ENCODE data around the gene RD3L. TPM values are rescaled to one million over a fixed set of nuclear protein-coding genes. Genes with fewer than 3 reads are reported as not detected.
"Not testable (repeated sequence)": the region's sequence is repeated elsewhere in the genome, so short reads cannot be mapped to it uniquely, and the experiment has no call there.

The RD3L gene
- total RNA-seq (2014; rRNA removed; shearing (Covaris generic)) = not detected in 2 replicates
- not detected in 2 replicates for polyA plus RNA-seq (2015; cell fraction: cytosol; rRNA removed)
- polyA plus RNA-seq (2015; cell fraction: nucleus; rRNA removed) = not detected in 2 replicates

DNA sequence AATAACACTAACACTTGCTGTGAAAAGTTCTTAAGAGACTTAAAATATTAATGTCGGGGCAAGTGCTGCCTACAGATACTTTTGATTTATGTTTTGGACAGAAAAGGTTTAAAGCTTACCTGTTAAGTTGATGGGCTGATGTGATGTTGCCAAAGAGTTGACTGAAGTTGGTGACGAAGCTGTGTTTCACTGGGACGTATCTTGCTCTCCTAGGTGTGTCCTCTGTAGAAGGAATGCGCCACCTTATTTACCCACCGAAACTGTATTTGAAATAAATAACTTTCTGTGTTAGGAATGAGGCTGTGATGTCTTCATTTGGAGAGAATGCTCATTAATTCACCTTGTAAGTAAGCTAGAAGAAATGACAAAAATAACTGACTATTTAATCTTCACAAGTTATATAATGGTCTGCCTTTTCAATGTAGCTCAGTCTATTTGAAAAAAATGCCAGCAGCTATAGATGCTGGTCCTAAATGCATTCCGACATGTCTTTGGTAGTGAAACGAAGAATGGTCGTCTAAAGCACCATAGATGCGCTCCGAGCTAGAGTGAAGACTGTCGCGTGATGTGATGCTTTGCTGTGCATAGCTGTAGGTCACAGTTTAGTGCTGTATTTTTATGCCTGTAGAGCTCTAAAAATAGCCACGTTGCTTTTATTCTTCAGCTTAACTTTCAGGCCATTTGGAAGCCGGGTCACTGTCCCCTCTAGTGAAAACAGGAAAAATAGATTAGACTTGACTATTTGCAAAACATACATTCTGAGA, at the start of gene RD3L:
TSS of gene RD3L (minus strand) at position 557 of the 764 bp plus-strand sequence. CDS start 834 bp downstream, outside the sequence.
- in situ Hi-C loops (cut with HindIII; ENCODE audit: low pct_unique_long_range_greater_than_20kb, low sequenced_read_pairs) = loop anchor here (25.0 kb wide), 2 partner anchors 95 to 130 kb away; no protein-coding TSS in a partner anchor
- DNase-seq (ENCODE audit: low read depth, low spot score) = no peak

DNA sequence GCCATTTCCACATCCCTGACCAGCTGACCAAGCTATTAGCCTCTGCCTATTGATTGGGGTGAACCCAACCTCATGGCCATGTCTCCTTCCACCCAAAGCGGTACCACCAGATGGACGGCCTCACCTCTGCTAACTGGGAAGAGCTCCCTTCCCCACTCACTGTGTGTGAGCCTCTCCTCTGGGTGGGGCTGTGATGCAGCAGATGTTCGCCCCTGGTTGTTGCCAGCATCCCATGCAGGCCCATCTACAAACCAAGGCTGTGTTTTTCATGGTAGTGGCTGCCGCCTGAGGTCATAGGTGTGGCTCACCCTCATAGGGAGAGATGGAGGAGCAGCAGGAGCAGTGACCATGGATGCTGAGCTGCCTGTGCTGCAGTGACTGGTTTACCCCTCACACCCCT, 47.6 kb upstream of the RD3L start:
- DNase-seq (ENCODE audit: low read depth, low spot score) = no peak
- in situ Hi-C loops (cut with HindIII; ENCODE audit: low pct_unique_long_range_greater_than_20kb, low sequenced_read_pairs) = no loop called here

DNA sequence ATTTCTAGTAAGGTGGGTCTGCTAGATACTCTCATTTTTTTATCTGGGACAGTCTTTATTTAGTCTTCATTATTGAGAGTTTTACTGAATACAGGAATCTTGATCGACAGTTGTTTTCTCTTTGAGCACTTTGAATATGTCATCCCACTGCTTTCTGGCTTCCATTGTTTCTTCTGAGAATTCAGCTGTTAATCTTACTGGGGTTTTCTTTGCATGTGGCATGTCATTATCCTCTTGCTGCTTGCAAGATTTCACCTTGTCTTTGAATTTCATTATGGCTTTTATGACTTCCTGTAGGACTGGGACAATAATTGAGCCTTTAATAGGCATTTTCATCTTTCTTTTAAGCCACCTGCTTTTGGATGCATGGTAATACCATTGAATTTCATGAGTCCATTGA, 46.7 kb upstream of the RD3L start:
- no peak for DNase-seq (ENCODE audit: low read depth, low spot score)
- in situ Hi-C loops (cut with HindIII; ENCODE audit: low pct_unique_long_range_greater_than_20kb, low sequenced_read_pairs) = no loop called here

DNA sequence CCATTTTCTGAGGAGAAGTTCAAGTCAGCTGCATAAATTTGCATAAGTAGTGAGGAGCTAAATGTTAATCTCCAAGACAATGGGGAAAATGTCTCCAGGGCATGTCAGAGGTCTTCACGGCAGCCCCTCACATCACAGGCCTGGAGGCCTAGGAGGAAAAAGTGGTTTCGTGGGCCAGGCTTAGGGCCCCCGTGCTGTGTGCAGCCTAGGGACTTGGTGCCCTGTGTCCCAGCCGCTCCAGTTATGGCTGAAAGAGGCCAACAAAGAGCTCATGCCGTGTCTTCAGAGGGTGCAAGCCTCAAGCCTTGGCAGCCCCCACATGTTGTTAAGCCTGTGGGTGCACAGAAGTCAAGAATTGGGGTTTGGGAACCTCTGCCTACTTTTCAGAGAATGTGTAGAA, 41.9 kb upstream of the RD3L start:
- DNase-seq (ENCODE audit: low read depth, low spot score) = no peak
- in situ Hi-C loops (cut with HindIII; ENCODE audit: low pct_unique_long_range_greater_than_20kb, low sequenced_read_pairs) = no loop called here

DNA sequence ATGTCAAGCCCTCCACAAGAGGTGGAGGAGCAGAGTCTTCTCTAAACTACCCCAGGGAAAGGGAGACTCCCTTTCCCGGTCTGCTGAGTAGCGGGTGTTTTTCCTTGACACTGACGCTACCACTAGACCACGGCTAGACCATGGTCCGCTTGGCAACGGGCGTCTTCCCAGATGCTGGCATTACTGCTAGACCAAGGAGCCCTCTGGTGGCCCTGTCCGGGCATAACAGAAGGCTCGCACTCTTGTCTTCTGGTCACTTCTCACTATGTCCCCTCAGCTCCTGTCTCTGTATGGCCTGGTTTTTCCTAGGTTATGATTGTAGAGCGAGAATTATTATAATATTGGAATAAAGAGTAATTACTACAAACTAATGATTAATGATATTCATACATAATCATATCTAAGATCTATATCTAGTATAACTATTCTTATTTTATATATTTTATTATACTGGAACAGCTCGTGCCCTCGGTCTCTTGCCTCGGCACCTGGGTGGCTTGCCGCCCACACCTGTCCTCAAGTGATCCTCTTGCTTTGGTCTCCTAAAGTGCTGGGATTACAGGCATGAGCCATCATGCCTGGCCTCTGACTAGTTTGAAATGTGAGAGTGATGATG, 38.4 kb upstream of the RD3L start:
- peak; percentile 56 for DNase-seq (ENCODE audit: low read depth, low spot score)
- in situ Hi-C loops (cut with HindIII; ENCODE audit: low pct_unique_long_range_greater_than_20kb, low sequenced_read_pairs) = not testable (repeated sequence)

DNA sequence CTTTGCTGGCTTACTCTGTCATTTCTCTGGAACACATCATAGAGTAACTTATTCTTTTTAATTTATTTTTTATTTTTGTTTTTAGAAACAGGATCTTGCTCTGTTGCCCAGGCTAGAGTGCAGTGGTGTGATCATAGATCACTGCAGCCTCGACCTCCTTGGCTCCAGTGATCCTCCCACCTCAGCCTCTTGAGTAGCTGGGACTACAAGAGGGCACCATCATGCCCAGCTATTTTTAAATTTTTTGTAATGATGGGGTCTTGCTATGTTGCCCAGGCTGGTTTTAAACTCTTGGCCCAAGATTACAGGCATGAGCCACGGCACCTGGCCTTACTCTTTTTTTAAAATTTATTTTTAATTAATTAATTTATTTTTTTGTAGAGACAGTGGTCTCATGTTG, 32.2 kb upstream of the RD3L start:
- DNase-seq (ENCODE audit: low read depth, low spot score) = no peak
- in situ Hi-C loops (cut with HindIII; ENCODE audit: low pct_unique_long_range_greater_than_20kb, low sequenced_read_pairs) = no loop called here

DNA sequence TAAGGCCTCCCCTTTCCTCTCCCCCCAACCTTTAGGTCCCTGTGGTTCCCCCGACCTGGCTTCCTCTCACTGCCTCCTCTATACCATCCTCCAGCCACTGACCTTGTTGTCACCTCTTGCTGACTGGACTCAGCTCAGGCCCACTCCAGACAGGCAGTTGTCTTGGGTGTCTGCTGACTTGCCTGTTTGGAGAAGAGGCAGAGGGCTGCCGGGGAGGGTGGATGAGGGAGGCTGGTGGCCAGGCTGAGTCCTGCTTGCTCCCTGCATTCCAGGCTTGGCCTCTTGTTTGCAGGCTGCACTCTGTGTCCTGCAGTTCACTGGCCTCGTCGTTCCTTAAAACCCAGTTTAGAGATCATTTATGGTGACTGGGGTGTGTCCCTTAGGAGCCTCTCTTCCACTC, 31.0 kb upstream of the RD3L start:
- no peak for DNase-seq (ENCODE audit: low read depth, low spot score)
- in situ Hi-C loops (cut with HindIII; ENCODE audit: low pct_unique_long_range_greater_than_20kb, low sequenced_read_pairs) = no loop called here

GRCh38 chr14:103969961-103970360, 27.6 kb upstream of the RD3L start:
- in situ Hi-C loops (cut with HindIII; ENCODE audit: low pct_unique_long_range_greater_than_20kb, low sequenced_read_pairs) = no loop called here
- DNase-seq (ENCODE audit: low read depth, low spot score) = no peak

DNA sequence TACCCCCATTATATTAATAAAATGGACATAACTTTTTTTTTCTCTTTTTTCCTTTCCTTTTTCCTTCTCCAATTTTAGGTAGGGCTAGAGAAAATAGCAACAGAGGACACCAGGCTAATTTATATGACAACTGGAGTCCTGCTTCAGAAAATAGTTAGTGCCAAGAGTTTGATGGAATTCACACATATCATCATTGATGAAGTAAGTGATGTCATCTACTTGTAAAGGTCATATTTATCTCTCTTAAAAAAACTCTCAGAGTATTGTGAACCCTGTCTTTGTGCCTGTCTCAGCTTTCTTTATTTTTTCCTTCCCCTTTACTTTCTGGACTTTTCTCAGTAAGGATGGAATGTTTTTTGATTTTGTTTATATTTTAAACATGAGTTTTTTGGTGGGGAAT, 24.3 kb upstream of the RD3L start:
- in situ Hi-C loops (cut with HindIII; ENCODE audit: low pct_unique_long_range_greater_than_20kb, low sequenced_read_pairs) = no loop called here
- no peak for DNase-seq (ENCODE audit: low read depth, low spot score)

DNA sequence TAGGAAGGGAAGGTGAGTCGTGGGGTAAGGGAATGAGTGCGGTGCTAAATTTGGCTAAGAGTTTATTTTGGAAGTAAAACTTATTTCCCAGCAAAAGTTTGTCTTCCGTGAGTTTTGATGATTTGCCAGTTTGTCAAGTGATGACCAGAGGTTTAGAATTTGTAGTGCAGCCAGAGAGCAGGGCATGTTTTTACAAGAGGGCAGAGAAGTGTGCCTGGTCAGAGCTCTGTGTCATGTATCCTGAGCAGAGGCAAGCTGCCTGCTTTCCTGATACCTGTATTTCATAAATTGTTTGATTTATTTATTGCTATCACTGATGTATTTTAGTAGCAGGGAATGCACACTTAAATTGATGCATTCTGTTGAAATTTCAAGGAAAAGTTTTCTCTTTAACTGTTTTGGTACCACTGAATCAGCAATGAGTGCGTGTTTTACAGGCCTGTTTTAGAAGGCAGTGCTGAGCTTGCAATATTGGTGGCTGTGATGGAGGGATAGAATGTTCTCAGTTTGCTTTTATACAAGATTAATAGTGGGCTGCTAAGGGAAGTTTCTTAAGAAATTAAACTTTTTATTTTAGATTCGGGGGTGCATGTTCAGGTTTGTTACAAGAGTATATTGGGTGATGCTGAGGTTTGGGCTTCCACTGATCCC, 19.7 kb upstream of the RD3L start:
- in situ Hi-C loops (cut with HindIII; ENCODE audit: low pct_unique_long_range_greater_than_20kb, low sequenced_read_pairs) = no loop called here
- DNase-seq (ENCODE audit: low read depth, low spot score) = no peak

DNA sequence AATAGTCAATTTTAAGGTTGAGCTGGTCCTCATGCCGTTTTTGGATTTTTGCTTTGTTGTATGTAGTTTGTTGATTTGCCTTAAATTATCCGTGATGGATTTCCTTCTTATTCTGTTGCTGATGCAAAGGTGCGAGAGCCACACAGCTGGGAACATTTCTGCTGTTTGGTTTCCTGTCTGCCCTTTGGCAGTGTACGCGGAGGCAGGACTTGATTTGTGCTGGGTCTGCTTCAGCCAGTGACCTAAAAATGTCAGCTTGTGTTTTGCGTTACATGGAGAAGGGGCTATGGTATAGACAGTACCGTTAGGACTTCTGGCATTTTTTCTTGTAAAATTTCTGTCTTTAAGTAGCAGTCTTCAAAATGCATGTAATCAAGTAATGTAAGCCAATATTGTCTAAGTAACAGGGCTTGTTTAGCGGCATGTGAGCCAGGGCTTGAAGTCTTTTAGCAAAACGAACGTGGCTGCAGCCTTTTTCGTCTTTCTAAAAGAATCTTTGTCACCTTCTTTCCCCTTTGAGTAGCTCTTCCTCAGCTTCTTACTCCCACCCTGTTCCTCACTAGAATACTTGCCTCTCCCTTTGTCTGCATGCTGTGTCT, 18.2 kb upstream of the RD3L start:
- DNase-seq (ENCODE audit: low read depth, low spot score) = no peak
- in situ Hi-C loops (cut with HindIII; ENCODE audit: low pct_unique_long_range_greater_than_20kb, low sequenced_read_pairs) = no loop called here

DNA sequence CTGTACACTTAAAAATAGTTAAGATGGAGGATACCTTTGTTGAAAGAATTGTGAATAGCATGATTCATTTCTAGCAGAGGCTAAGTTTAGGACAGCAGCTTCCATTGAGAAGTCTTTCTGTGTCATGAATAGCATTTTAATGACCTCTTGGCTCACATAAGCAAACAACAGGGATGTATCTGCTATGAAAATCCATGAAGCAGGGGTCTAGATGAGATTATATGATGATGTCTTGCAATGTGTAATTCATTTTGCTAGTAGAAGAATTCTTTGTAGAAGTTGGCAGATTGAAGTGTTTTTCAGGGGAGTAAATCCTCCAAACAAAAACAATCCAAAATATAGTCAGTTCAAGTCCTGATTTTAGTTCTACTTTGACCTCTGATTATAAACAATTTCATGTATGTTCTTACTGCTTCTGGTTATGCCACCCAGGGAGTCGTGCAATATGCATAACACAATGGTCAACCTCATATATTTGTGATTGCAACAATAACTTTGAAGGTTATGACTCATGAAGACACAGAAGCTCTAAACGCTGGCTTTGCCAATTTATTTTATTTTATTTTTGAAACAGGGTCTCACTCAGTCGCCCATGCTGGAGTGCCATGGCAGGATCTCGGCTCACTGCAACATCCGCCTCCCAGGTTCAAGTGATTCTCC, 6.9 kb upstream of the RD3L start:
- in situ Hi-C loops (cut with HindIII; ENCODE audit: low pct_unique_long_range_greater_than_20kb, low sequenced_read_pairs) = loop anchor here (25.0 kb wide), 2 partner anchors 88 to 137 kb away; no protein-coding TSS in a partner anchor
- DNase-seq (ENCODE audit: low read depth, low spot score) = peak; percentile 56

- in situ Hi-C loops (cut with HindIII; ENCODE audit: low pct_unique_long_range_greater_than_20kb, low sequenced_read_pairs) = loop anchor here (25.0 kb wide), 2 partner anchors 89 to 136 kb away; no protein-coding TSS in a partner anchor
- no peak for DNase-seq (ENCODE audit: low read depth, low spot score)
Measured at GRCh38 chr14:103948442-103948841, 6.1 kb upstream of the RD3L start.

DNA sequence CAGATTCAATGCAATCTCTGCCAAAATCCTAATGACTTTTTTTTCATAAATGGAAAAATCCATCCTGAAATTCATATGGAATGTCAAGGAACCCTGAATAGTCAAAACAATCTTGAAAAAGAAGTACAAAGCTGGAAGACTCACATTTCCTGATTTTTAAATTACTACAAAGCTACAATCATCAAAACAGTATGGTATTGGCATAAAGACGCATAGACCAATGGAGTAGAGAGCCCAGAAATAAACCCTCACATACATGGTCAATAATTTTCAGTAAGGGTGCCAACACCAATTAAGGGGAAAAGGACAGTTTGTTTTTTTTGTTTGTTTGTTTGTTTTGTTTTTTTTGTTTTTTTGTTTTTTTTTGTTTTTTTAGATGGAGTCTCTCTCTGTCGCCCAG, 4.6 kb upstream of the RD3L start:
- in situ Hi-C loops (cut with HindIII; ENCODE audit: low pct_unique_long_range_greater_than_20kb, low sequenced_read_pairs) = loop anchor here (25.0 kb wide), 2 partner anchors 90 to 135 kb away; no protein-coding TSS in a partner anchor
- no peak for DNase-seq (ENCODE audit: low read depth, low spot score)

DNA sequence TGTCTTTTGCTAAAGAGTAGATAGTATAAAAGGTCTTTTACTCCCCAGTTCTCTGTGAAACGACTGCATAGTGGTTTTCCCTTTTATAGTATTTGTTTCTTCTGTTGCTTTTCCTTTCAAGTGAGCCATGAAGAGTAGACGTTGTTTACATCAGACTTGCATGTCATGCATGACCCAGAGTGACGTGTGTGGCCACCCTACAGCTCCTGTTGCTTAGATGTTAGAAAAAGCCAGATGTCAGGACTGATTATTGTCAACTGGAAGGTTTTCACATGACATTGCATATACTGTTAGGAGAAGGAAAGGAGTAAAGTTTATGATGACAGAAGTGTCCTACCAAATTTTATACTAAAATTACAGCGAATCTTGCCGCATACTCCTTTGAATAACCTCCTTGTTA, 1.3 kb upstream of the RD3L start:
- in situ Hi-C loops (cut with HindIII; ENCODE audit: low pct_unique_long_range_greater_than_20kb, low sequenced_read_pairs) = loop anchor here (25.0 kb wide), 2 partner anchors 94 to 131 kb away; no protein-coding TSS in a partner anchor

GRCh38 chr14:103941462-103941861, 867 bp downstream of the RD3L start:
- in situ Hi-C loops (cut with HindIII; ENCODE audit: low pct_unique_long_range_greater_than_20kb, low sequenced_read_pairs) = loop anchor here (25.0 kb wide), 2 partner anchors 96 to 129 kb away; no protein-coding TSS in a partner anchor
- no peak for DNase-seq (ENCODE audit: low read depth, low spot score)

More for the DNA sequence above, 1.3 kb upstream of the RD3L start:
- no peak for DNase-seq (ENCODE audit: low read depth, low spot score)

- DNase-seq (ENCODE audit: low read depth, low spot score) = no peak
- in situ Hi-C loops (cut with HindIII; ENCODE audit: low pct_unique_long_range_greater_than_20kb, low sequenced_read_pairs) = loop anchor here (25.0 kb wide), 2 partner anchors 102 to 123 kb away; no protein-coding TSS in a partner anchor
Measured at GRCh38 chr14:103935102-103935501, 7.2 kb downstream of the RD3L start.

All from SK-MEL-5 (cell line).